GM11168 (cell line): ENCODE results near the gene CITED4.

Source experiments
- in situ Hi-C: fragments of 300-500 bp; cut with MboI; formaldehyde crosslinking; loops from one replicate; pipeline ENCODE4 v1.12.0; 2022; ENCODE audit warnings: low sequenced_read_pairs; ENCODE audit not compliant: unreplicated experiment

The CITED4 gene

GRCh38 chr1:40817791-40818263 is 44.3 kb downstream of the CITED4 start:
- in situ Hi-C loops, result no loop called here

- in situ Hi-C loops, result no loop called here
Measured at GRCh38 chr1:40815420-40815819, 46.7 kb downstream of the CITED4 start.
